Limb (tissue), 2 donors: ENCODE results near the gene PCARE.
"Not testable (repeated sequence)": the region's sequence is repeated elsewhere in the genome, so short reads cannot be mapped to it uniquely, and the experiment has no call there.

Experiments used
- DNase-seq, 2 donors: peaks; one replicate each; pipeline ENCODE4 v3.0.0-alpha.2; 2016; ENCODE audit errors: extremely low spot score in 2 of 2

The PCARE gene

GRCh38 chr2:29074411-29074810 lies at the start of gene PCARE:
Gene PCARE (minus strand): TSS chr2:29074523. CDS start chr2:29074261, 262 bp downstream.
- DNase-seq = no peak

- DNase-seq = no peak
Measured at GRCh38 chr2:29123617-29124349, 49.5 kb upstream of the PCARE start.

DNA sequence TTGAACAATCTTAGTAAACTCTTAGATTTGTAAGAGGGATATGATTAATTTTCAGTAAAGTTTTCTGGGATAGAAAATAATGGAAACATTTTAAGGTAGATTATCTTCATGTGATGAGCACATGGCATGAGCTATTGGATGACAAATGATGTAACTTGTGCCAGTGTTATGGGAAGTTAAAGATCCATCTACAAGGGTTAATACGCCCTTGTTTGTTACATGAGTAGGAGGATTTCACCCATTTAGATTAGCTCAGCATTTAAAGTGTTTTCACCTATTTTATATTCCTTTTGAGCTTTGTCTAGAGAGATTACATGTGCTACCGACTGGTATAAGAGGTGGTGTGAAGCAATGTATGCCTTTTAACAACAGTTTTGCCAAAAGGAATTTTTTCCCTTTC lies 46.5 kb upstream of the PCARE start:
- DNase-seq = no peak

- DNase-seq = no peak
Measured at GRCh38 chr2:29119211-29119610, 44.9 kb upstream of the PCARE start.

DNA sequence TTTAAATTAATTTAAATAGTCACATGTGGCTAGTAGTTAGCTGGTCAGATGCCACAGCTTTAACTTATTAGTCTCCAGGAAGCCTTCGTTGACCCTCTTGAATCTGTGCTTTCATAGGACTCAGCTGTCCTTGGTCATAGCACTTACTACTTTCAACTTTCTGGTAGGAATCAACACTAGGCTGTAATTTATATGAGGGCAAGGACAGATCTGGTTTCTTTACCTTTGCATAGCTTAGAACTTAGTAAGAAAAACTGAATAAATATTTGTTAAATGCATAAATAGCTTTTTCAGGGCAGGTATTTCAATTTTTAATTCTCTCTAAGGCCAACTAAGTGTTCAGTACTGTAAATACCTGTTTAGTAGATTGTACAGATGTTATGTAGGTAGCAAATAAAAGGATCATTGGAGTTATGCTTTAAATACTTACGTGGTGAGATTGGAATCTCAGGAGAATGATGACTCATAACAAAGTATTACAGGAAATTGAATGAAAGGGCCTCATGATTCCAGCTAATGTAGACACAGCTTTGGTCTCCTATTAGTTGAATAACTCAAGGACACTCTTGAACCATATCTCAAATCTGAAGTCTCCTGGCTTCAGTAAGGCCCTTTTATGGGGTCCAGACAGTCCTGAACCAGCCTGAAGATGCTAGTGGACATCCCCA lies 43.4 kb upstream of the PCARE start:
- DNase-seq = no peak

DNA sequence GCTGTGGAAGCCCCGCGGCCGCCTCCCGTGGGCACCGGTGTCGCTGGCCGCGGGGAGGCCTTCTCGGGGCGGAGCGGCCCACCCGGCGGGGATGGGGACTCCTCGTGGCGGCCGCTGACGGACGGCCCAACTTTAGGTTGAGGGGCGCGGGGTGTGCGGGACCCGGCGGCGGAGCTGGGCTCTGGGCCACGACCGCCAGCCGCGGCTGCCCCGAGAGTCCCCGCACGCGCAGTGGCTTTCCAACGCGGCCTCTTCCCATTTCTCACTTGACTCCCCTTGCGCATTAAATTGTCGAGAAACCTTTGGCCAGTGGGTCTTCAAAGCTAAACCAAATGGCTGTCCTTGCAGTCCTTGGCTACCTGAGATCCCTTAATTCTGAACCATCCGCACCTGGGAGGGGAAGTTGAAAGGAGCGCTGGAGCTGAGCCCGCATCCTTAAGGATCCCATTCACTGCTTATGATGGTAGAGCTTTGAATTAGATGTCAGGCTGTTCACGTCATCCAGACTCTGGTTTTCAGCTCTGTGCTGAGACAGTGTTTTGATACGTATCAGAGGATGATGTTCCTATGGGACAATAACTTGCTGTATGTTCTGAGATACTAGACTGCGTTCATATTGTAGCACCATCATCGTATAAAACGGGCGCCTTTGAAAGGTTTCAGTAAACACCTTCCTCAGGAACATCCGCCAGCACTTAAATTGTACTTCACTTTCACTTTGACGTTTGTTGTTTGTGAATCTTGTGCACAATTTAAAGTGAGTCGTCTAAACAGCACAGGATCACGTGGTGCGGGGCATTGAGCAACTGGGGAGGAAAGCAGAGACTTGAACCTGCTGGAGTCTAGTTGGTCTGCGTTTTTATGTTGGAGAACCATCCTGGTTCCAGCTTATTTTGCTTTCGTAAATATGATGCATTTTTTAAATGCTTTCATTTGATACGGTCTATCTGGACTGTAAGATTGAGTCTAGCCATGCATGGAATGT lies 41.8 kb upstream of the PCARE start:
- peak in 1 of 2 donors; percentile 66 for DNase-seq

DNA sequence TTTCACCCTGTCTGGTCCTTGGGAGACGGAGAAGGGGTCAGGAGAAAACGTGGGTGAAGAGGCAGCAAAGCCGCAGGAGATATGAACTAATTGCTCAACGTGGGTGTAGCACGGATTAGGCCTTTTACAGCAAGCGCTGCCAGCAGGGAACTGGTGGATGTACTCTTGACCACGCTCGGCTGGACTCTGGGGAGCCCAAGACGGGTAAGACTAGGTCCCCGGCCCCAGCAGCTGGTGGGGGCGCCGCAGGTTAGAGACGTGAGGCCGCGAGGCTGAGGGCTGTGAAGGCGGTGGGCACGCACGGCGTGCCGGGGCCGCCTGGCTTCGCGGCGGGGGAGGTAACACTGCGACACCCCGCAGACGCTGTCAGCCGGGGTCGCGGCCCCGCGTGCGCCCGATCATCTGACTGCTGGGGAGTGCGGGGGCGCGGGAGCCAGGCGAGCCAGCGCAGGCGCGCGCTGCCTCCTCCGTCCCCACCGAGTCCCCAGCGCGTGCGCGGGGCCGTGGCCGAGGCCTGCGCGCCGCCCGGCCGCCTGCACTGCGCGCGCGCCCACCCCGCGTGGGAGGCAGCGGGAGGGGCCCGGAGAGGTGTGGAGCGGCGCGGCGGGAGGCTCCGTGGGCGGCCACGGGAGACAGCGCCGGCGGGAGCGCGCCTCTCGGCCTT lies 40.8 kb upstream of the PCARE start, which contains the start of gene CLIP4:
Gene CLIP4 (plus strand): TSS at position 470 of the 664 bp plus-strand sequence. CDS start 5,974 bp downstream, outside the sequence.
- DNase-seq = peak; percentile 32 to 75

DNA sequence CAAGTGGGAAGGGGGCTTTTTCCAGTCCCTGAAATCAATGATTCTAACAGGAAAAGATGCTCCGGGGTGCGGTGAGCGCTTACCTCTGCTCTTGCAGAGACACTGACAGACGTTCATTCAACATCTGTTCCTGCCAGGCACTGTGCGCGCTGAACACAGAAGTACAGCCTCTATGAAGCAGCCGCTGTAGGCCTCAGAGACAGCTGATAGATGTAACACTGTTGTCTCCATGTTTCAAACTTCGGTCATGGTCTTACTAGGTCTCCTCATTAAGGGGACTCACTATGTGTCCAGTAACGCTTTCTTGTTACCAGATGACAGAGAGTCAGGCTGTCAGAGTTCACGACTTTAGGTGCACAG lies 40.2 kb upstream of the PCARE start:
- DNase-seq = peak in 1 of 2 donors; percentile 31

- DNase-seq = no peak
Measured at GRCh38 chr2:29113891-29114321, 39.6 kb upstream of the PCARE start.

DNA sequence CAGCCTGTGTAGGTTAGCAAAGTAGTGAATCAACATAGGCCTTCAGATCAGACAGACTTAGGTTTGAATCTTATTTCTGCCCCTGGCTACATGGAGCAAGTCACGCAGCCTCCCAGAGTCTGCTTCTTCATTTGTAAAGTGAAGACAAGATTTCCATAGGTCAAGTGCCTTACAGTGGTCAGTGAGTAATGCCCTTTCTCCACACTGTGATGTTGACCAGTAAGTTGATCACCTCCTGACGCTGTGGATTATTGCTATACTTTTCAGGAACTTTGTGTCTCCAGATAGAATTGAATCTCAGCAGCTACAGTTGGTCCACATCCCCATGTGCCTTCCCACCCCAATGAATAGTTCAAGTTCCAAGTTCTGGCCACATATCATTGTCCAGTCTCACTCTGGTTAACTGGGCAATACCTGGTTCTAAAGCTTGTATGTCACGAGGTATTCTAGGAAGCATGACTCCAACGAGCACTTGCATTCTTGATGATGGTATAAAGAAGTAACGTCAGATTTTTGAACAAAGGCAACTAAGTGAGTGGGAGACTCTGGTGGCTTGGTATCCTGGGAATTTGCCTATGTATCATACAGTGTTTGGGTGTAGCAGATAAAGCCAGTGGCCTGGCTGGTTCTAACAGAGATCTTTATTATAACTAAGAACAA lies 38.8 kb upstream of the PCARE start:
- DNase-seq = no peak

DNA sequence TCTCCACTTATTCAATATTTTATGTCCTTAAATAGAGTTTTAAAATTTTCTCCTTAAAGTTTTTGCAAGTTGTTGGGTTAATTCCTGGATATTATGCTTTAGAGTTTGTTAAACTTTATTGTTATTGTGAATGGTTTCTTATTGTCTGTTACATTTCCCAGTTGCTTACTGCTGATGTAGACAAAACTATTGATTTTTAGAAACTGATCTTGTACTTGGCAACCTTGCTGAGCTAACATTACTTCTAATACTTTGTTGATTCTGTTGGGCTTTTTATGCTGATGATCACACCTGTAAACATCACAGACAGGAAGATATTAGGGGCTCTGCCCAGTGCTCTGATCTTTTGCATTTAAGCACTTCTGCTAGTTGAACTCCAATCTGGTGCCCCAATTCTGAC lies 38.1 kb upstream of the PCARE start:
- DNase-seq = no peak

DNA sequence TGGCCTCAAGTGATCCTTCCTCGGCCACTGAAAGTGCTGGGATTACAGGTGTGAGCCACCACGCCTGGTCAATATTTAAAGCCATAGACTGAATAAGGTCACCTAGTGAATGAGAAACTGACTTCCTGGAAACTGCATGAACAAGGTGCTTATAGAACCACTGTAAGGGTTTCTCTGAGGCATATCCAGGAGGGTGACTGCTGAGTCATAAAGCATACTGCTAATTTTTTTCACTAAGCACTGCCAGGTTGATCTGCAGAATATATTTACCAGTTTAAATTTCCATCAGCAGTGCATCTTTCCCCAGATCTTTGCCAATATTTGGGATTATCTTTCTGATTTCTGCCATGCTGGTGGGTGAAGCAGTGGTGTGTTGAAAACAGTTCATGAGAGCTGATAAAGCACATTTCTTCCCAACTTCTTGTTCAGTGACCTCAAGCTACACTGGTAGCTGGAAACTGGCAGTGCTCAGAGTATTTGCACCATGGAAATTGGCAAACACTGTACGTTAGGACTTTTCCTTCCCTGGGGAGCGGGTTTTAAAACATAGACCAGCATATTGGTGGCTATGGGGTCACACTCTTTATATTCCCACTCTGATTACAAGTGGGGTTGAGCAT lies 36.7 kb upstream of the PCARE start:
- DNase-seq = no peak

DNA sequence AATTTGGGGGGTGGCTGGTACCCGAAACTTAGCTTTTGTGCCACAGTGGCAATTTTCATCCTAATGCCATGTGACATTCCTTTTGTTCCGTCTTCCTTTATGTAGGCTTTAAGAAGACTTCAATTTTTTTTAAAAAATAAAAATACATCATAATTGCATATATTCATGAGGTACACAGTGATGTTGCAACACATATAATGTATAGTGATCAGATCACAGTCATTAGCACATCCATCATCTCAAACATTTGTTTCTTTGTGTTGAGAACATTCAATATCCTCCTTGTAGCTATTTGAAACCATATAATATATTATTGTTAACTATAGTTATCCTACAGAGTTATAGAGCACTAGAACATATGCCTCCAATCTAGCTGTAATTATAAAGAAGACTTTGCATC lies 34.9 kb upstream of the PCARE start:
- no peak for DNase-seq

DNA sequence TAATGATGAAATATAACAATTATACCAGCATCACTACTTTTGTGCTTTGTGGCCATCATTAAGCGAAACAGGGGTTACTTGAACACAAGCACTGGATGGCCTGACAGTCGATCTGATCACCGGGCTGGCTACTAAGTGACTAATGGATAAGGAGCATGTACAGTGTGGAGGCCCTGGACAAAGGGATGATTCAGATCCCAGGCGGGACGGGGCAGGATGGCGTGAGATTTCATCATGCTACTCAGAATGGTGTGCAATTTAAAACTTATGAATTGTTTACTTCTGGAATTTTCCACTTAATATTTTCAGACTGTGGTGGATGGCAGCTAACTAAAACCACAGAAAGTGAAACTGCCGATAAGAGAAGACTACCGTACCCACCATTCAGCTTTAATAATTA lies 33.9 kb upstream of the PCARE start:
- no peak for DNase-seq

DNA sequence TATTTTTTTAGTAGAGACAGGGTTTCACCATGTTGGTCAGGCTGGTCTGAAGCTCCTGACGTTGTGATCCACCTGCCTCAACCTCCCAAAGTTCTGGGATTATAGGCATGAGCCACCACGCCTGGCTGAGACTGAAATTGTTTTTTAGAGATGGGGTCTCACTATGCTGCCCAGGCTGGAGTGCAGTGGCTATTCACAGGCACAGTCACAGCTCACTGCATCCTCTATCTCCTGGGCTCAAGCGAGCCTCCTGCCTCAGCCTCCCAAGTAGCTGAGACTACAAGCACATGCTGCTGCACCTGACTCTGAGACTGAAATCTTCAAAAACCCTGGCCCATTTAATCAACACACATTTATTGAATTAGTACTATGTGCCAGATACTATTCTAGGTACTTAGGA lies 33.2 kb upstream of the PCARE start:
- not testable (repeated sequence) for DNase-seq

DNA sequence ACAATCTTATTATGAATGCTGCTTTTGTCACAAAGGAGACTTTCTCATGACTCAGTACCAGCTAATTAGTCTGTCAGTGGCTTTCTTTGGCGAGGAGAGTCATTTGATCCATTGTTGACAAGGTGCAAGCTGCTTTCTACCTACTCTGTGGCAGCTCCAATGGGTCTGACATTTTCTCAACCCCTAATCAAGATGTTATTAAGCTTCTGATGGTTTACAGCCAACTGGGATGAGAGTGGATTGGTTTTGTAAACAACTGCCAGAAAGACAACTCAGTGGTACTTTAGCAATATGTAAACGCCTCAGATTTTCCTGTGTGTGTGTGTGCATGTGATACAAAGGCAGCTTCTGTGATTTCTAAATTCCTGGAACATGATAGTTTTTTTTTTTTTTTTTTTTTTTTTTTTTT lies 32.7 kb upstream of the PCARE start:
- no peak for DNase-seq

- DNase-seq = no peak
Measured at GRCh38 chr2:29106256-29106655, 31.9 kb upstream of the PCARE start.

- DNase-seq = no peak
Measured at GRCh38 chr2:29105375-29105774, 31.1 kb upstream of the PCARE start.

DNA sequence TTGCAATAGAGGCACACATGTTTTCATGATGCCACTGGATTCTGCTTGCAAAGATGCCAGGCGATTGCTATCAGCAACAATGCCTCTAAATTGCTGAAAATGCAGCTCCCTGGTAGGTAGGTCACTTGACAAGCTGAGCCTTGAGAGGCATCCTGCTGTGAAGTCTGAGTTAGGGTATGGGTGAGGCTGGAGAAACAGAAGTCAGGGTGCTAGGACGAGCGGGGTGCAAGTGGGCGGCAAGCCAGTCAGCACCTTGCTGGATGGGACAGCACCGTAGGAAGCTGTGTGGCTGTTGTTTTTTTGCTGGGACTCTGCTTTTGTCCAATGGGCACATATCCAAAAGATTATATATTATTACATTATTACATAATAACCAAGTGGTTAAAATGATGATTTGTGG lies 30.4 kb upstream of the PCARE start:
- DNase-seq = no peak

DNA sequence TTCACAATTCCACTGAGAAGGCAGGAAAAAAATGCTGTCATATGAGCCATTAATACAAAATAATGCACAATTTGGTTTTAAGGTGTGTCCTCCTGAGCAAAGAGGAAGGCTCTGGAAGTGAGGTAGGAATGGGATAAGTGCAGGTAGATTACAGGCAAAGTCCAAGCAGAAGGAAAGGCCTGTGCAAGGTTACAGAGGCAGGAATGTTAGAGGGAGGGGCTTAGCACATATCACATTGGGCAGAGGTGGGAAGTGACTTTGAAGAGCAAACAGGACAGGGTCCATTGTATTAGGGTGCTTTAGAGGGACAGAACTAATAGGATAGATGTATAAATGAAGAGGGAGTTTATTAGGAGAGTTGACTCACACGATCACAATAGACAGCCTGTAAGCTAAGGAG lies 26.2 kb upstream of the PCARE start:
- no peak for DNase-seq
